ENCODE measurements around the gene SIM1.
"Not testable (repeated sequence)": the region's sequence is repeated elsewhere in the genome, so short reads cannot be mapped to it uniquely, and the experiment has no call there.

Gene SIM1

GRCh38 chr6:100417036-100417435 is 47.7 kb downstream of the SIM1 start:
- DNase-seq = no peak

- no peak for DNase-seq
Measured at GRCh38 chr6:100415768-100416167, 49.0 kb downstream of the SIM1 start.

DNA sequence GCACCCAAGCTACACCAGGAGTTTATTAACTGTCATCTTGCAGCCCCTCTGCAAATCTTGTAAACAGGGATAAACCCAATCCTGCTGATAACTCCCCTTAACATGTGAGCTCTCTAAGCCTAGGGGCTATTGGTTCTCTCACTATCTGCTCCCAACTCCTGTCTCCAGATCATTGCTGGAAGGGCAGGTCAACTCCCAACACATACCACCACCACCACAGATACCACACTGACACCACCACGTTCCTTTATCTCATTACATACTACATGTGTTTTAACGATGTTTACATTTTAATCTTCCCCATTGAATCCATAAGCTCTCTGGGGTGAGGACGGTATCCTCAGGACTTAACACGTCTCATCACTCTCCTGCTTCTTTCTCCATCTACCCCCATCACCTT is 51.8 kb downstream of the SIM1 start:
- no peak for DNase-seq

DNA sequence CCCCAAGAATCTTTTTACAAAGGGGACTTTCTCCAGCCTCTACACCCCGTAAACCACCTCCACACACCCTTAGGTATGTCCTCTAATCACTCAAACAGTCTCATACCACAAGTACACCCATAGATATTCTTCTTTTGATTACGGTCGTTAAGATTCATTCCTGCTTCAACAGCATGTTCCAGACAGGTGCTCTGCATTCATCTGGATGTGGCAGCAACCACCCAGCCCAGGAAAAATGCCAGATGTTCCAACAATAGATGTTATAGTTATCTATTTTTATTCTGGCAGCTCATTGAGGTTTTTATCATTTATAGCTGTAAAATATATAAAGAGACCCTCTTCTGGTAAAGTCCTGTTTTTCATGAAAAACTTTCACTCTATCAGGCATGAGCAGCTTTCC is 60.7 kb downstream of the SIM1 start:
- DNase-seq = no peak

- DNase-seq = no peak
Measured at GRCh38 chr6:100393493-100393892, 71.2 kb downstream of the SIM1 start.

DNA sequence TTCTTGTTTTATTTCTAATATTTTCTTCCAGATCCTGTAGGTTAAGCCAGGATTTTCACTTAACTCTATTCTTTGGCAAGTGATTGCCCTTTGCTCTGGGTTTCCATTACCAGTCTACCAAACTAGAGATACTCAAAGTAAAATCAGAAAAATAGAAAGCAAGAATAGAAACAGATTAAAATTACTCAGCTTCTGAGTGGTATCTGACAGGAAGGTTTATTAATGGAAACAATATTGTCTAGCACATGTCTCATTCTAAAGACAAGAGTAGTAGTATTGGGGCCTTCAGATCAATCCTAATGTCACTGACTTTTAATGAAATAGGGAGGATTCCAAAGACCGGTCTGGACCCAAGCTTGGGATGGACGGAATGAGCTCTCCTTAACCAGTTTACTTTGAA is 72.3 kb downstream of the SIM1 start:
- DNase-seq = no peak

DNA sequence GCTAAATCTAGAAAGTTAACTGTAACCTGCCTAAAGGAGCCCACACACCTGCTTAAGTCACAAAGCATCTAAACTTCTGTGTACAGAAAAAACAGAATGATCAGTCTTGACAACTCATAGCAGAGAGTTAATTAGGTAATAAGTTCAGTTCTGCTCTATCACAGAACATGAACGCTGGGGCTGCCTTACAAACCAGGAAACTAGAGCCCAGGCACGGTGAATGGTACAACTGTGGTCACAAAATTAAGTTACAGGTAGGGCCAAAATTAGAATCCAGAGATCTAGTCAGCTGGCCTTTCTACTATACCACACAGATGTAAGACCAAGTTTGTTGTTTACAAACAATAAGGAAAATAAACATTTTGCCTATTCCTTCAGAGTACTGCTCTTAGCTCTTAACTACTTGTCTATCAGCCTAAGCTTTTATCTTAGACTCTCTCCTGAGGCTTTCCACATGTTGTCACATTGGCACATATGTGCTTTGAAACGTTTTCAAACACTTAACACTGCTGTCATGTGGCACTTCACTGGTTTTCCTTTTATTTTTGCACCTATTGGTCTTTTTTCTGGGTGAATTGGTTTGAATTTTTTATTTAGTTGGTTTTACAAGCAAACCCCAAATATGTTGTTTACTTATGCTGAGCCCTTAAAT is 75.7 kb downstream of the SIM1 start:
- no peak for DNase-seq

GRCh38 chr6:100382767-100383195 is 81.9 kb downstream of the SIM1 start:
- DNase-seq = no peak

- no peak for DNase-seq
Measured at GRCh38 chr6:100382031-100382430, 82.7 kb downstream of the SIM1 start.

DNA sequence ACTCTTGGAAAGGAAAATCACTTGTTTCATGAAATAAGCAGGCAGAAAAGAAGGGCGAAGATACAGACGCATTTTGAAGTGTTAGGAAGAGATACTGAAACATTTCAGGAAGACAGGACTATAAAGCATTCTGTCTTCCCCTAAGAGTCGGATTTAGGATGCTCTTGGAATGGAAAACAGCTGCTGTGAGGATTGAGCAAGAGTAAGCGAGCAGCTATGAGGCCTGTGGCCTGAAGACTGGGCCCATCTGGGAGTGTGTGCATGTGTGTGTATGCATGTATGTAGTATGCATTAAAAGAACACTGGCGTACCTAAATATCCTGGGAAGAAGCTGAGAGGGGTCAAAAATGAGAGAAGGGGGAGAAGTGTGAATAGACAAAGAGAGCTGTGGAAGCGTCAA is 83.6 kb downstream of the SIM1 start:
- no peak for DNase-seq

GRCh38 chr6:100379386-100379785 is 85.3 kb downstream of the SIM1 start:
- no peak for DNase-seq

DNA sequence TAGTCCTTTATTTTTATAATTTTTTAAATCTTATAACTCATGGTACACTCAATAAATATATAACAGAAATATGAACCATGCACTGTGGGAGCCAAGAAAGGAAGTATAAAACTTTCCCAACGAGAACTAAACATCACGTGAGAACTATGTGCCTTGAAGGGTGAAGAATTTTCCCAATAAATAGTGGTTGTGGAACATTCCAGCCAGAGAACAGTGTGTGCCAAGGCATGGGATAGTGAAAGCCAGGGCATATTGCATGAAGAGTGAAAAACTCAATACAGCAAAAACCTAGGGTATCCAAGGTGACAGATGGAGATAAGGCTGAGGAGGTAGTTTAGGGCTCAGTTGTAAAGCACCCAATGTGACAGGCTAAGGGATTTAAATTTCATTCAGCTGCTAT is 86.1 kb downstream of the SIM1 start:
- DNase-seq = no peak

- DNase-seq = no peak
Measured at GRCh38 chr6:100376103-100376502, 88.6 kb downstream of the SIM1 start.

DNA sequence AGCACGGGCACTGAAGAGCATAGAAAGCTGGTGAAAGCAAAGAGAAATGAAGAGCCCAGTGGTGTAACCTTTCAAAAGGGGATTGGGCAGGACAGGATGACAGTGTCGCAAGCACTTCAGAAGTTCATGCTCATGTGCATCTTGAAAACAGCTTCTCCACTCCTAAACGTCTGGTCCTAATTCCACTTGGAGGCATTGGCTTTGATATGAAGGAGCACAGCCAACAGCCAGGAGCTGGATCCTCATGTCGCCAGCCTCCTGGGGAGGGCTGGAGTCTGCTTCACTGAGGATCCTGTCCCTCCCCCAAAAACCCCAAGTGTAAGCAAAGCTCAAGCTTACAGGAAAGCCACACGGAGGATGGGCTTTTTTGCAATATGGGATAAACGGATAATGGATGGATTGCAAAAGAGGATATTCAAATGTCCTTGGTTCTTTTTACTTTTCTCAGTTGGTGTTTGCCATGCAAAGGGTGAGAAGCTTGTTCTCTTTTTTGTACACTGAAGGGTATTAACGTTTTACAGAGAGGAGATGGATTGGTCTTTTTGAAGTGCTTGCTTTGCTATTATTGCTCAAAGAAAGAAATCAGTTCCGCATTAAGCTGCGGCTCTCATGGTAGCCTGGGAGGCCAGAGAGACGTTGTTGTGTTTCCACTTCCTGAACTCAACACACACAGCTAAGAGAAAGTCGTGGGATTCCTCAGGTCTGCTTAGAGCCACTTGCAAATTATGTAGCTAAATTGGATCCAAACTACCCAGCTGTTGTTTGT is 92.2 kb downstream of the SIM1 start:
- no peak for DNase-seq

- no peak for DNase-seq
Measured at GRCh38 chr6:100371591-100371990, 93.1 kb downstream of the SIM1 start.

DNA sequence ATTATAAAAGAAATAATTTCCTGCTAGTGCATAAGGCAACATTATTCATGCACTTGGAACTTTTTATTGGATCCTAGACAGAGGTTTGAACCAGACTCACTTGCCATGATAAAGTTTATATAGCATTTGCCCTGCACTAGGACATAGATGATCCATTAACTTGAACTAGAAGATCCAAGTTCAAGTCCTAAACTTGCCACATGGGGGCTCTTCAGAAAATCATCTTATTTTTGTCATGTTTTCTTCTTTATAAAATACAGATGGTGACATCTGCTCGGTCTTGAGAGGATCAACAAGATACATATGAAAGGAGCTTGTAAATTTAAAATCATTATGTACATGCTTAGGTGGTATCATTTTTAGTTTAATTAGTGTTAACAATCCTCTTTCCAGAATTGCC is 94.5 kb downstream of the SIM1 start:
- DNase-seq = no peak

- no peak for DNase-seq
Measured at GRCh38 chr6:100366419-100366818, 98.3 kb downstream of the SIM1 start.

DNA sequence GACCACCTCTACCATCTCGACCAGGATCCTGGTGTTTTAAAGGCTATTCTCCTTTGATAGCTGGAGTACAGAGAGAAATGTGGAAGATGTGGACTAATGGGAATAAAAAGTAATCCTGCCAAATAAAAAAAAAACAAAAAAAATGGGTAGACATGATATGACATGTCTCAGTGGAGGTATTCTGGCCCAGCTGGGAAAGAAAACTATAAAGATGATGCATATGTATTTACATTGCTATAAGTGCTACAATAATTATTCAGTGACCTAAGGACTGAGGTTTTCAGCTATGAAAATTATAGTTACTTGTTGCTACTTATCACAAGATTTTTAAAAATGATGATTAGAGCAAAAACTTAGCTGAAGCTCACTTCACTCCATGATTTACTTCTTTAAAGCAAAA is 101.1 kb downstream of the SIM1 start:
- no peak for DNase-seq

DNA sequence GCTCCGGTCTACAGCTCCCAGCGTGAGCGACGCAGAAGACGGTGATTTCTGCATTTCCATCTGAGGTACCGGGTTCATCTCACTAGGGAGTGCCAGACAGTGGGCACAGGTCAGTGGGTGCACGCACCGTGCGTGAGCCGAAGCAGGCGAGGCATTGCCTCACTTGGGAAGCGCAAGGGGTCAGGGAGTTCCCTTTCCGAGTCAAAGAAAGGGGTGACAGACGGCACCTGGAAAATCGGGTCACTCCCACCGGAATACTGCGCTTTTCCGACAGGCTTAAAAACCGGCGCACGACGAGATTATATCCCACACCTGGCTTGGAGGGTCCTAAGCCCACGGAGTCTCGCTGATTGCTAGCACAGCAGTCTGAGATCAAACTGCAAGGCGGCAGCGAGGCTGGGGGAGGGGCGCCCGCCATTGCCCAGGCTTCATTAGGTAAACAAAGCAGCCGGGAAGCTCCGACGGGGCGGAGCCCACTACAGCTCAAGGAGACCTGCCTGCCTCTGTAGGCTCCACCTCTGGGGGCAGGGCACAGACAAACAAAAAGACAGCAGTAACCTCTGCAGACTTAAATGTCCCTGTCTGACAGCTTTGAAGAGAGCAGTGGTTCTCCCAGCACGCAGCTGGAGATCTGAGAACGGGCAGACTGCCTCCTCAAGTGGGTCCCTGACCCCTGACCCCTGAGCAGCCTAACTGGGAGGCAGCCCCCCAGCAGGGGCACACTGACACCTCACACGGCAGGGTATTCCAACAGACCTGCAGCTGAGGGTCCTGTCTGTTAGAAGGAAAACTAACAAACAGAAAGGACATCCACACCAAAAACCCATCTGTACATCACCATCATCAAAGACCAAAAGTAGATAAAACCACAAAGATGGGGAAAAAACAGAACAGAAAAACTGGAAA is 109.7 kb downstream of the SIM1 start:
- DNase-seq = not testable (repeated sequence)

GRCh38 chr6:100353276-100354015 is 111.3 kb downstream of the SIM1 start:
- no peak for DNase-seq

DNA sequence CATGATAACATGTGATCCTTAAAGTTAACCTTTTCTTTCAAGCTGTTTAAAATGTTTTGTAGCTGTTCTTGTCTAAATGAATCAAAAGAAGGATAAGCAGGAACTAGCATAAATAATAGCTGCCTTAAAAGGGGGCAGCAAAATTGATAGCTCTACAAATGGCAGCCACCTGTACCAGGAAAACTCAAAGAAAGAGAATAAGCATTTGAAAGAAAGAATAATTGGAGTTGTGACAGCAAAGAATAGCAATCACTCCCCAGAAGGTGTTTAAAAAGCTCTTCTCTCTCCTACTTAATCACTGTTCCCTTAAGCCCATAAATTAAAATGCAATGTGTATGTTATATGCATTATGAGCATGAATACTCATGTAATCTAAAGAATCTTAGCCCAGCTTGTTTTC is 114.6 kb downstream of the SIM1 start:
- no peak for DNase-seq

DNA sequence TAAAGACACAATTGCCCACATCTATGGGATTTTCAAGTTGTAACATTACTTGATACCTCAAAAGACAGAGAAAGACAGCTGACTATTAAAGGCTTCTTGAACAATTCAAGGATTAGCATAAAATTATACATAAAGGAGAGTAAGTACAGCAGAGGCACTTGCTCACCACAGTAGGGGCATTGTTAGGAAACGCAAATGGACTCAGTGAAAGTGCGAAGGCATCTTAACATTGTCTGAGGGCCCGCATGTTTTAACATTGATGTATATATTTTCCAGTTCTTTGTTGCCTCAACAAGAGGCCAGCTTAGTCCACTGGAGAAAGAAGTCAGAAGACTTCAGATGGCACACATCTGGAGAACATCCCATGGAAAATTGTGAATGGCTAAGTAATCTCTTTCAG is 115.4 kb downstream of the SIM1 start:
- no peak for DNase-seq

Measured in NCI-H1417 treated with DMSO at 0.1 percent for 48 hours (cell line).